ENCODE results near the gene TUB.

The TUB gene

DNA sequence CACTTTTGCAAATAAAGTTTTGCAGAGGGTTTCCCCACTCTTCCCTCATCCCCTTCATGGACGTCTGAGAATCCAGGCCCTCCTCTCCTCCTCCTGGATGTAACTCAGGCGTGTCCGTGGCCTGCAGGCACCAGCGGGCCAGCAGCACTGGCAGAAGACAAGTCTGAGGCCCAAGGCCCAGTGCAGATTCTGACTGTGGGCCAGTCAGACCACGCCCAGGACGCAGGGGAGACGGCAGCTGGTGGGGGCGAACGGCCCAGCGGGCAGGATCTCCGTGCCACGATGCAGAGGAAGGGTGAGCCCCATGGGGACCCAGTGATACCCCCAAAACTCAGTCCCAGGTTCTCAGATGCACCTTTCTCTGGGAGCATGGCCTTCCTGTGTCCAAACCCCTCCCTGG is 14.4 kb downstream of the TUB start:
- DNase-seq (ENCODE audit: low read depth) = no peak
- no peak overlapping the region for H3K4me3 ChIP-seq (ENCODE audit: low read depth, low read length)
- TF ChIP-seq, protein P1, sequence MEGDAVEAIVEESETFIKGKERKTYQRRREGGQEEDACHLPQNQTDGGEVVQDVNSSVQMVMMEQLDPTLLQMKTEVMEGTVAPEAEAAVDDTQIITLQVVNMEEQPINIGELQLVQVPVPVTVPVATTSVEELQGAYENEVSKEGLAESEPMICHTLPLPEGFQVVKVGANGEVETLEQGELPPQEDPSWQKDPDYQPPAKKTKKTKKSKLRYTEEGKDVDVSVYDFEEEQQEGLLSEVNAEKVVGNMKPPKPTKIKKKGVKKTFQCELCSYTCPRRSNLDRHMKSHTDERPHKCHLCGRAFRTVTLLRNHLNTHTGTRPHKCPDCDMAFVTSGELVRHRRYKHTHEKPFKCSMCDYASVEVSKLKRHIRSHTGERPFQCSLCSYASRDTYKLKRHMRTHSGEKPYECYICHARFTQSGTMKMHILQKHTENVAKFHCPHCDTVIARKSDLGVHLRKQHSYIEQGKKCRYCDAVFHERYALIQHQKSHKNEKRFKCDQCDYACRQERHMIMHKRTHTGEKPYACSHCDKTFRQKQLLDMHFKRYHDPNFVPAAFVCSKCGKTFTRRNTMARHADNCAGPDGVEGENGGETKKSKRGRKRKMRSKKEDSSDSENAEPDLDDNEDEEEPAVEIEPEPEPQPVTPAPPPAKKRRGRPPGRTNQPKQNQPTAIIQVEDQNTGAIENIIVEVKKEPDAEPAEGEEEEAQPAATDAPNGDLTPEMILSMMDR (IDR thresholded peaks at IDR 0.05; ENCODE audit: control insufficient read depth, extremely low read depth, insufficient read depth) = no peak

DNA sequence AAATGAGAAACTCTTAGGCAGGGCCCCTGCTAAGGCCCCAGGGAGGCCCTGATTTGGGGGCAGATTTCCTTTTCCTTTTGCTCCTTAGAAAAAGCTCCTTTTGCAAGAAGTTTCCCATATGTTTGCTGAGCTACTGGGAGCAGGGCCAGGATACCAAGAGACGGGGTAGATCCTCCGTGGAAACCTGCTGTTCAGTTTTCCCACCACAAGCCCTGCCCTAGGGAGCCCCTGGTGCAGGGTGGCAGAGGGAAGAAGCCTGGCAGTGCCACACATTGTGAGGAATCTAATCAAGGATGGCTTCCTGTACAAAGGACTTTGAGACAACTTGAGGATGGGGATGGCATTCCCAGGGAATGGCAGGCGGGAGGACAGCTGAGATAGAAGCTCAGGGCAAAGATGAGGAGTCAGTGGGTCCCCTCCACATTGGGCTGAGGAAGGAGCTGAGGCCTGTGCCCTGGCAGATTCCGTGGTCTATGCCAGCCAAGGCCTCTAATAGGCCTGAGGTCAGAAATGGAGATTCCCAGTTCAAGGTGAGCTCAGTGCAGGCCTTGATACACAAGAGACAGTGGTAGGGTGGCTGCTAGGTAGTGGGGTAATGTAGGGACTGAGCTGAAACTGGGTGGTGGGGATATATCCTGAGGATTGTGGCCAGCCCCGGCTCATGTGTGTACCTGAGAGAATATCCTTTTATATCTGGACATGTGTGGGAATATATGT is 15.0 kb downstream of the TUB start:
- DNase-seq (ENCODE audit: low read depth) = no peak
- TF ChIP-seq, protein P1 (IDR thresholded peaks at IDR 0.05; ENCODE audit: control insufficient read depth, extremely low read depth, insufficient read depth) = no peak
- H3K4me3 ChIP-seq (ENCODE audit: low read depth, low read length) = no peak overlapping the region

DNA sequence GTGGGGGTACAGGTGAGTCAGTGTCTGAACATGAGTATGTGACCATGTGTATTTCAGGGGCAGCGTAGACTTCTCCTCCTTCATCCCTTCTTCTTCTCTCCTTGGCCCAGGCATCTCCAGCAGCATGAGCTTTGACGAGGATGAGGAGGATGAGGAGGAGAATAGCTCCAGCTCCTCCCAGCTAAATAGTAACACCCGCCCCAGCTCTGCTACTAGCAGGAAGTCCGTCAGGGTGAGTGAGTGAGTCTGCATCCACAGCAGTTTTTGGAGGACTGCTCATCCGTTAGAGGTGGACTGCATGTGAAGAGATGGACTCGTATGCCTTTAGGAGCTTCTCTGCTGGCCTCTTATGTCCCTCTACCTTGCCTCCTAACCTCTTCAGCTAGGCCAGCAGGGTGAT is 15.6 kb downstream of the TUB start:
- TF ChIP-seq, protein P1 (IDR thresholded peaks at IDR 0.05; ENCODE audit: control insufficient read depth, extremely low read depth, insufficient read depth) = no peak
- DNase-seq (ENCODE audit: low read depth) = no peak
- H3K4me3 ChIP-seq (ENCODE audit: low read depth, low read length) = no peak overlapping the region

DNA sequence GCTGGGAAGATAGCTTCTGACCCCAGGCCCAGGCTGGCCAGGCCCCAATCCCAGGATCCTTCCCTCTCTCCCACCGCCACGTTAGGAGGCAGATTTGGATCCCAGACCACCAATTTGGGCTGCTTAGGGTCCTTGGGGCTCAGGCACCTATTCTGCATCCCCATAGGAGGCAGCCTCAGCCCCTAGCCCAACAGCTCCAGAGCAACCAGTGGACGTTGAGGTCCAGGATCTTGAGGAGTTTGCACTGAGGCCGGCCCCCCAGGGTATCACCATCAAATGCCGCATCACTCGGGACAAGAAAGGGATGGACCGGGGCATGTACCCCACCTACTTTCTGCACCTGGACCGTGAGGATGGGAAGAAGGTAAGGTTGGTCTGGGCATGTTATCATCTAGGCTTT is 16.1 kb downstream of the TUB start:
- no peak overlapping the region for H3K4me3 ChIP-seq (ENCODE audit: low read depth, low read length)
- no peak for DNase-seq (ENCODE audit: low read depth)
- TF ChIP-seq, protein P1 (IDR thresholded peaks at IDR 0.05; ENCODE audit: control insufficient read depth, extremely low read depth, insufficient read depth) = no peak

DNA sequence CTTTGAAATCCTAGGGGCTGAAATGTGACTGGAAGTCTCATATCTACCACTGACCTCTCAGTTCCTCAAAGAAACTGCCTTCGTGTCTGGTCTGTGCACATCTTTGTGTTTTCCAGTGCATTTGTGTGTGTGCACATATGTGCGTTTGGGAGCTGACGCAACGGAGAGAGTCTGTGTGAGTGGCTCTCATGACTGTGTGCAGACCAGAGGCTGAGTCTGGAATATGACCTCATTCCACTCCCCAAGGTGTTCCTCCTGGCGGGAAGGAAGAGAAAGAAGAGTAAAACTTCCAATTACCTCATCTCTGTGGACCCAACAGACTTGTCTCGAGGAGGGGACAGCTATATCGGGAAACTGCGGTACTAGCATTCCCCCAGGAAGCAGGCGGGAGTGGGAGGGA is 16.5 kb downstream of the TUB start:
- DNase-seq (ENCODE audit: low read depth) = no peak
- no peak overlapping the region for H3K4me3 ChIP-seq (ENCODE audit: low read depth, low read length)
- TF ChIP-seq, protein P1 (IDR thresholded peaks at IDR 0.05; ENCODE audit: control insufficient read depth, extremely low read depth, insufficient read depth) = no peak

DNA sequence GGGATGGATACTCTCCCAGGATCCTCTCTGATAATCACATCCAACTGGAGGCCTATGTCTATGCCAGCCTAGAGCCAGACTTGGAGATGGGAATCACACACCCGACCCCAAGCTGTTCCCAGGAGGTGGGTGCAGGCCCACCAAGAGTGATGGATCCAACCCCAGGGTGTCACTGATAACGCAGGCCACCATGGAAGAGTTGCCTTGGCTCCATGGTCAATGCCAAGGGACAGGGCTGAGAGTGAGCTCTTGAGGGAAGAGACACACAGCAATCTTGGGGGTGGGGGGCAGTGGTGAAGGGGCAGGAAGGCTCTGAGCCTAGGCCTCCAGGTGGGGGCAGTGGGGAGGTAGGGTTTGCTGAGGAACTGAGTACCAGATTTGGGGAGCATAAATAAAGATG is 16.9 kb downstream of the TUB start:
- TF ChIP-seq, protein P1 (IDR thresholded peaks at IDR 0.05; ENCODE audit: control insufficient read depth, extremely low read depth, insufficient read depth) = no peak
- no peak for DNase-seq (ENCODE audit: low read depth)
- H3K4me3 ChIP-seq (ENCODE audit: low read depth, low read length) = no peak overlapping the region

DNA sequence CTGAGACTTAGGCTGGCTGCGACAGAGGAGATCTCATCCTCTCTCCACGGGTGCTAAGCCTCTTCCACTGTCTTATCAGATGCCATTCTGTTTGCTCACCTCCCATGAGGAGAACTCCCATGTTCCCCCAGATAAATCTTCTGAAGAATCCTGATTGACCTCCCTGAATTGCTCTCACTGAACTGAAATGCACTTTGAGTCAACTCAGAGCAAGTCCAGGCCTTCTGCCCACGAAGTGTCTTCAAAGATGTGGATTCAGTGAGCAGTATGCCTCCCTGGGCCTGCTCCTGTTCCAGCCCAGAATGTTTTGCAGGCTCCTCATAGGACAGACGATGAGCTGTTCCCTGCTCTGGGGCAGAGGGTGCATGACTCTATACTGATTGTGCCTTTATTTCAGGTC is 17.4 kb downstream of the TUB start:
- no peak for DNase-seq (ENCODE audit: low read depth)
- H3K4me3 ChIP-seq (ENCODE audit: low read depth, low read length) = no peak overlapping the region
- TF ChIP-seq, protein P1 (IDR thresholded peaks at IDR 0.05; ENCODE audit: control insufficient read depth, extremely low read depth, insufficient read depth) = no peak

Measured in LNCaP clone FGC (cell line).